SH-SY5Y (cell line): Measurements from ENCODE around the gene DNAH10.

Experiments used
- GATA2 ChIP-seq: IDR thresholded peaks from 2 replicates; pipeline ENCODE4 v1.6.1; 2011; ENCODE audit warnings: mild to moderate bottlenecking, low read depth, low read length
- GATA3 ChIP-seq: IDR thresholded peaks from 2 replicates; pipeline ENCODE4 v1.6.1; 2011; ENCODE audit warnings: low read depth, mild to moderate bottlenecking, low read length, moderate library complexity

DNA sequence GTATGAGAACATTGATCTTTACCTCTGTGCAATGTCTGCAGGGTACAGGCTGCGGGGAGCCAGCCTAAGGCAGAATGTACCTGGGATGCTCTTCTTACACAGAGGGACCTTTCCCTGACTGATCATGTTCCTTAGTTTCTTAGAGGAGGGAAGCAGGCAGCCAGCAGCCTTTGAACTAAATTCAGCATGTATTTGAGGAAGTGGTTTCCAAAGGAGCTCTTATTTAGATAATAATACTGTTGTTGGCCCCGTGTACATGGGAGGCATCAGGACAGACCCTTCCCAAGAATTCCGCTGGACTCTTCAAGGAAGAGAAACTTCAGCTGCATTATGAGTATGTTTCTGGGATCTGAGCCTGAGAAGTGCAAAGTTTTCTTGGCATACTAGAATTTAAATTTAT lies 111.7 kb downstream of the DNAH10 start:
- TF ChIP-seq GATA3 (no peak), GATA2 (no peak)
